HG03139 (cell line): Measurements from ENCODE around the gene RAVER2.
"Not testable (repeated sequence)": the region's sequence is repeated elsewhere in the genome, so short reads cannot be mapped to it uniquely, and the experiment has no call there.

Experiments
- ATAC-seq: cut with Tn5 transposase; IDR thresholded peaks from one replicate; pipeline ENCODE4 v1.9.1; 2021; ENCODE audit not compliant: unreplicated experiment

The RAVER2 gene, protein sequence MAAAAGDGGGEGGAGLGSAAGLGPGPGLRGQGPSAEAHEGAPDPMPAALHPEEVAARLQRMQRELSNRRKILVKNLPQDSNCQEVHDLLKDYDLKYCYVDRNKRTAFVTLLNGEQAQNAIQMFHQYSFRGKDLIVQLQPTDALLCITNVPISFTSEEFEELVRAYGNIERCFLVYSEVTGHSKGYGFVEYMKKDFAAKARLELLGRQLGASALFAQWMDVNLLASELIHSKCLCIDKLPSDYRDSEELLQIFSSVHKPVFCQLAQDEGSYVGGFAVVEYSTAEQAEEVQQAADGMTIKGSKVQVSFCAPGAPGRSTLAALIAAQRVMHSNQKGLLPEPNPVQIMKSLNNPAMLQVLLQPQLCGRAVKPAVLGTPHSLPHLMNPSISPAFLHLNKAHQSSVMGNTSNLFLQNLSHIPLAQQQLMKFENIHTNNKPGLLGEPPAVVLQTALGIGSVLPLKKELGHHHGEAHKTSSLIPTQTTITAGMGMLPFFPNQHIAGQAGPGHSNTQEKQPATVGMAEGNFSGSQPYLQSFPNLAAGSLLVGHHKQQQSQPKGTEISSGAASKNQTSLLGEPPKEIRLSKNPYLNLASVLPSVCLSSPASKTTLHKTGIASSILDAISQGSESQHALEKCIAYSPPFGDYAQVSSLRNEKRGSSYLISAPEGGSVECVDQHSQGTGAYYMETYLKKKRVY

DNA sequence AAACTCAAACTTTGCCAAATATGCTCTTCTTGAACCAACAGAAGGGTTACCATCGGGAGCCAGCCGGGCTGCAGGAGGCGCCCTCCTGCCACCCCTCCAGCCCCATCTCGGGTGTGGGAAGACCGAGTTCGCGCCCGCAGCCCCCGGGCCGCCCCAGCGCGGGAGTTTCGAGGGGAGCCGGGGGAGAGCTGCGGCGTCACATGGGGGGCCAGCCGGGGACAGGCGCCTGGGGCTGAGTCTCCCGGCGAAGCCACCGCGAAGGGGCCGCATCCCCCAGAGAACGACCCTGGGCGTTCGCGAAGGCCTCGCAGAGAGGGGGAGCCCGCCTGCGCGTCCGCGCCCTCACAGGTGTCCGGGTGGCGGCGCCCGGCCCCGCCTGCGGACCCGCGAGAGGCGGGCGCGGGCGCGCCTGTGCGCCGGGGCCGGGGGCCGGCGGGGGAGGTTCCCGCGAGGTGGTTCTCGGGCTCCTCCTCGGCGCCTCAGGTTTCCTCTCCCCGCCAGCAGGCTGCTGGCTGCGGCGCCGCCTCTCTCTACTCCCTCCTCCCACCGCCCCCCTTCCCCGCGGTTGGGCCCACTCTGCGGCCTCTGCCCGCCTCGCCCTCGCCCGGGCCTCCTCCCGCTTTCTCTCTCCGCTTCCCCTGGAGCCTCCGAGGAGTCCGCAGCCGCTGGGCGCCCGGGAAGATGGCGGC is at the start of gene RAVER2:
Gene RAVER2, plus strand, starts transcription at position 584 of the 689 bp plus-strand sequence. Its CDS starts 98 bp downstream, at position 682.
- peak; percentile 60 for ATAC-seq

DNA sequence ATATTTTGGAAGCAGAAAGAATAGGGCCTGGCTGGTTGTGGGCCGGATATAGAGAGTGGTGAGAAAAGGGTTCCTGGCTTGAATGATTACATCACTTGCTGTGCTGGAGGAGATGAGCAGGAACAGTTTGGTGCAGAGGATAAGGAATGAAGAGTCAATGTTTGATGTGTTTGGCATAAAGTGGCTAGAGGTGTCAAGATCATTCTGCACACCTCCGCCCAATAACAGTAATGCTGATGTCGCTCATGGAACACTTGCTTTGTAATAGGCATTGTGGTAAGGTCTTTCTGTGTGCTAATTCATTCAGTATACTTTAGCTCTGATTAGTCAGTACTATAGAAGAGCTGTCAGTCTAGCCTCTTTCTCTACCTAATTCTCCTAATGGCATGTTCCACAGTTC is 48.0 kb upstream of the RAVER2 start:
- no peak for ATAC-seq

DNA sequence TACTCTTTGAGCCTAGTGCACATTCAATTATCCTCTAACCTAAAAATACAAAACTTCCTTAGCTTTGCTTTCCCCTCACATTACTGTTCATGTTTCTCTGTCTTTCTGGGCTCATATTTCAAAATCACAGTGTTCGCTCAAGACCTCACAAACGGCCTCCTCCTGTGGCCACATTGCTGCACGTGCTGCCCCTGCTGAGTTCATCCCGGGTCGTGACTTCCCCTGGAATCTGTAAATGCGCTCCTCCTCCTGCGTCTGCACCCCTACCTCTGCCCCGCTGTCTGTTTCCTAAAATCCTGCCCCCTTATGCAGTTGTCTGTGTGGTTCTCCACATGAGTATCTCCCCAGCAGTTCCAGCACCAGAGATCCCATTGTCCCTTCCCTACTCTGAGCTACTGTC is 45.5 kb upstream of the RAVER2 start:
- ATAC-seq, result no peak

DNA sequence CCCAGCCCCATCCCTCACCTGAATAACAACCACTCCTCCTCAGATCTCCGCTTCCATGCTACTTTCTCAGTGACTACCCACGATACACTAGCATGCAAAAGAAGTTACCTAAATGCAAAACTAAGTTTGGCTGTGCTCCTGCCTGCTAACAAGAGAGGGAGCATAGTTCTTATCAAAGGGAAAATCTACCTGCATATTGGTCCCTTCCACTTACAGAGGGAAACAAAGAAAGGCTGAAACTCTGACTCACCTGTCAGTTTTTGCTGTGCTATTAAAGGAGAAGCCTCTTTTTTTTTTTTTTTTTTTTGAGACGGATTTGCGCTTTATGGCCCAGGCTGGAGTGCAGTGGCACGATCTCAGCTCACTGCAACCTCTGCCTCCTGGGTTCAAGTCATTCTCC is 43.8 kb upstream of the RAVER2 start:
- no peak for ATAC-seq

DNA sequence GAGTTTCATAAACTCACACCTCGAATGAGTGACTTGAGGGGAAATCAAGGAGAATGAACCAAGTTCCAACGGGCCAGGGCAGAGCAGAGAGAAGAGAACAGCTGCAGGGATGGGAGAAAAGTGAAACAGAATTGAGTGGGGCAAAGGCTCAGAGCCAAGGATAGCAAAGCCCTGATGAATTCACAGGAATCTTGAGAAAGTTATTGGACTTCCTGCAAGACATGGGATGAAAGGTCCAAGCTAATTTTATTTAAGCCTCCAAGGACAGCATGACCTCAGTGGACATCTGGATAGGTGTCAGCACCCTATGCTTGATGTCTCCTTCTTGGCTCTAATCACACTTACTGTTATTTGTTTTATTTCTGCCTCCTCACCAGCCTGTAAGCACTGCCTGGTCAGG is 43.0 kb upstream of the RAVER2 start:
- no peak for ATAC-seq

DNA sequence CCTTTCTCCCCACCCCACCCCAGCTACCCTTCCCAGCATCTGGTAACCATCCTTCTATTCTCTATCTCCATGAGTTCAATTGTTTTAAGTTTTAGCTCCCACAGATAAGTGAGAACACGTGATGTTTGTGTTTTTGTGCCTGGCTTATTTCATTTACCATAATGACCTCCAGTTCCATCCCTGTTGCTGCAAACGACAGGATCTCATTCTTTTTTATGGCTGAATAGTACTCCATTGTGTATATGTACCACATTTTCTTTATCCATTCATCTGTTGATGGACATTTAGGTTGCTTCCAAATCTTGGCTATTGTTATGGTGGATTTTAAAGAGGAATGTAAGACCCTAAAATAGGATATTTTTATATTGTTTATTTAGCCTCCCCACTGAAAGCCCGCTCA is 42.2 kb upstream of the RAVER2 start:
- not testable (repeated sequence) for ATAC-seq

DNA sequence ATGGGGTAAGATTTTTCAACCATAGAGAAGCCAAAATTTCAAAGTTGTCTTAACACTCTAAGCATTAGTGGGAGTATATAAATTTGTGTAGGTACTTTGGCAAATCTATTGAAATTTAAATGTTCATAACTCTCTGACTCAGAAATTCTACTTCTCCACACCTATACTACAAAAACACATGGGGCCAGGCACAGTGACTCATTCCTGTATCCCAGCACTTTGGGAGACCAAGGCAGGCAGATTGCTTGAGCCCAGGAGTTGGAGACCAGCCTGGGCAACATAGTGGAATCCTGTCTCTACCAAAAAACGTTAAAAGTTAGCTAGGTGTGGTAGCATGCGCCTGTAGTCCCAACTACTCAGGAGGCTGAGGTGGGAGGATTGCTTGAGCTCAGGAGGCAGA is 41.3 kb upstream of the RAVER2 start:
- ATAC-seq, result no peak

DNA sequence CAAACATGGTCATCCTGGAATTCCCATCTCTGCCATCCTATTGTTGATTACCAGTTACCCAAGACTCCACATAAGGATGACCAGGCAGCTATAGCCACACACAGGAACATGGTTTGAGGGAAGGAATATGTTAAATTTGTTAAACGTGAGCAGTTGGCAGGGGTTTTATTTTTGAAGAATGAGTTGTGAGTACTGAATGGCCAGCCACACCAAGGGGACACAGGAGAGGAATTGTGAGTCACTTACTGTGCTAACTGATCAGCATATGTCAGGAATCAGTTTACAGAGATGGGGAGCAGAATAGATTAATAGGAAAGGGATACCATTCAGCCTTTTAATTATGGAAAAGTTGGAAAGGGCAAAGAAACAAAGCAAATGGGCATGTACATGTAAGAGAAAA is 39.3 kb upstream of the RAVER2 start:
- no peak for ATAC-seq

DNA sequence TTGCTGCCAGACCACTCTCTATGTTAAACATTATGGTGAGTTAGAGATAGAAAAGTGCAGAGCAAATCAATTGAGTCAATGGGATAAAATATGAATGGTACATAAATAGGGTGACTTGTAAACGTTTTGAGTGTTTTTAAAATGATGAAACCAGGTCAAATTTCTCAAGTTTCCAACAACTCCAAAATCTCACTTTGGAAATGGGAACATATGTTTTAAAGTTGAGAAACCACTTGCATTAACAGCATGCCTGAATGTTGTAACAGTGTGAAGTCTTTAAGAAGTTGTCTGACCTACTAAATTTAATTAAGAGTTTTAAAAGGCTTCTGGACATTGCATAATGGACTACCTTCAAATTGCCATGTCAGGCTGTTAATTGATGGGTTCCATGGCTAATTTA is 33.6 kb upstream of the RAVER2 start:
- ATAC-seq, result no peak

DNA sequence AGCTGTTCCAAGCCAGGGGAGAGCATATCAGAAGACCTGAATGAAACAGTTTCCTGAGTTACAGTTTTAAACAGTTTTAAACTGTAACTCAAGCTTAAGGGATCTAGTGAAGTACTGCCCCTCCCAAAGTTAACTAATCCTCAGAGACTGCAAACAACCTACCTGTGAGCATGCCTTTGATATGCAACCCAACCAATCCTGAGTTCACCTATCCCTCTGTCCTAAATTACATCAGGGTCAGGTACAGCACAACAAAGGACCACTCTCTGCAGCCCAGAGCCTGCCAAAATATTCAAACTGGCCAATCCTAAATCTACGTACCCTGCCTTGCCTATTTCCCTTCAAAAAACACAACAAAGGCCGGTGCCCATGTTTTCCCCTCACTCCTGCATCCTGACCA is 32.8 kb upstream of the RAVER2 start:
- ATAC-seq, result no peak

DNA sequence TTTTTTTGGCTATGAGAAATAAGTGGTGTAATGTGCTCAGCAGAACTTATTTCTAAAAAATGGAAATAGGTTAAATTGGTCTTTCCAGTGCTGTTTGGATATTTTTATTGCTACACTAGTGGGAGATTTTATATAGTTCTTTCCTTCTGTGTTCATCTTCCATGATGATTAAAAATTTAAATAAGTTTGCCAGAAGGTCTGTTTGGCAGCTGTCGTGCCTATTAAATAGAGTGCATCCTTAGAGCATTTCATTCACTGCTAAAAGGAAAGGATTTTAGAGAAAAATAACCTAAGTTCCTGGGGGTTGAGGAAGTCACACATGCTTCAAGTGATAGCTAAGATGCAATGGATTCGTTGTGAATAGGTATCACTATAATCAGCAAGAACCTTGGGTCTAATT is 29.7 kb upstream of the RAVER2 start:
- no peak for ATAC-seq

DNA sequence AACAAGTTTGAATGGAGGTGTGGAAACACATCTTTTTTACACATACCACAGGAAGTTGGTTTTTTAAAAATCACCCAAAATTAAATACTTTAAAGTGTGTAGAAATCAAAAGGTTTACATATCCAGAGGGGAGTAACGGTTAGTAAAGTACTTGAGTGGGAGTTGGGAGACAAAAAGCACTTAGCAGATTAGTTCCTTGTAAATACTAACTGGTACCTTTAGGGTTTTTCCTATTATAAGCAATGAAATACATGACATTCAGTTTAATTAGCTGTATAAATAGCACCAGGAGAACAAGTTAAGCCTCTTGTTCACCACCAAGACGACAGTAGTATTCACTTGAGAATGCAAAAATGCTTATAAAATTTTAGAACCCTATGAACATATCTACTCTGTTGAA is 23.7 kb upstream of the RAVER2 start:
- no peak for ATAC-seq

DNA sequence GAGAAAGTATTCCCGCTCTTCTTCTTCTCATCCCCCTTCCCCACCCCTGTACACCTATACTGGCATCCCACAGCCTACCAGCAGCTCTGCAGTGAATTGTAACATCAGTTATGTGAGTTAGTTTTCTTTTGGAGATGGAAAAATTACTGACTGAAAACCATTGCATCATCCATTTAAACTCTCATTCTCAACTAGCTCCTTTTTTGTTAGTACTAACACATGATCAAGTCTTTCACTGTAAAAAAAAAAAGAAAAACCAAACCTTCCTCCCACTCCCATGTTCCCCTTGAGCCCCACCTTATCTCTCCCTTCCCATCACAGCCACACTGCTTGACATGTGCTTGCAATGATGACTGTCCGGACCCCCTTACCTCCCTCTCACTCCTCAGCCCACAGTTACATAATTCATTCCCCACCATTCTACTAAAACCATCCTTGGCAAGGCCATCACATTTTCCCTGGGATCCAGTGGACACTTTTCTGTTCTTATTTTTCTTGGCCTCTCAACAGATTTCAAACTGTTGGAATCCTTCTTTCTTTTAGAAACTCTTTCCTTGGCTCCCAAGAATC is 23.2 kb upstream of the RAVER2 start:
- no peak for ATAC-seq

DNA sequence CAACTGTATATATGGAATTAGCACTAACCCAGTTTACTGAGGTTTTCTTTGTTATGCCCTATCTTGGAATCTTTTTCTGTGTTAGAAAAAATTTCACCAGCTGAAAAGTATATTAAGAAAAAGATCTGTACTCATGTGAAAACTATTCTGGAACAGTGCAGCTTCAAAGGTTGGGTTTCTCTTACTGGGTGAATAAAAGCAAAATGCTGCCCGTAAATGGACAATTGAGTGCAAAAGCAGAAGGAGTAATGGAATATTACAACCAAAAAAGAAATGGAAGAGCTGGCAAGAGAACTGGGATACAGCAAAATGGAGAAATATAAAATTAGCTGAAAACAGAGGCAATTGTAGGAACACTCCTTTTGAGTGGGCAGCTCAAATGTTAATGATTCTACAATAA is 17.0 kb upstream of the RAVER2 start:
- ATAC-seq, result no peak

DNA sequence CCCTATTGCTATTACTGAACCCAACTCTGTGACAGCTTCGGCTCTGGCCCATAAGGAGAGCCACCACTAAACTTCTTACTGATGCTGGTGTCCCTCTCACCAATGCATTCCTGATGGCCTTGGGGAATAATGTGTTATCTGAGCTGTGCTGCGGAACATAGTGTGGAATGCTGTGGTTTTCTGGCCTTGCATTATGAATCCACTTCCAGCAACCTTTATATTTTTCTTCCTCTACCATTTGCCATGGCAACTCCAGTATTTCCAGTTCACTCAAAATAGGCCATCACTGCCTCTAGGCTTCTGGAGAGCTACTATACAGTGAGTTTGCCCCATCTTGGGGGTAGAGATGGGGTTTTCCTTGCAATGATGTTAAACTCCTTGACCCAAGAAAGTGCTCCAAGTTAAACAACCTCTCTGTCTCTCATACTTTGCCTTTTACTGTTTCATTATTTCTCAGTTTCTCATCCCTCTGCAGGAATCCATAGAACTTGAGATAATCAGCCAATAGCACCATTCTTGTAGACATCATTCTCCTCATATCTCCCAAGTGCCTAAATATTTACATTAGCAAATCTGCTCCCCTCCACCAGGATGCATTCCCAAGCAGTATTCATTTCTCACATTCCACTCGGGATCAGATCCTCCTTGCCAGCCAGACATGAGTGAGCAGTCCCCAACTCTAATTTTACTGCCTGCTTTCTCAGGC is 11.1 kb upstream of the RAVER2 start:
- ATAC-seq, result no peak

DNA sequence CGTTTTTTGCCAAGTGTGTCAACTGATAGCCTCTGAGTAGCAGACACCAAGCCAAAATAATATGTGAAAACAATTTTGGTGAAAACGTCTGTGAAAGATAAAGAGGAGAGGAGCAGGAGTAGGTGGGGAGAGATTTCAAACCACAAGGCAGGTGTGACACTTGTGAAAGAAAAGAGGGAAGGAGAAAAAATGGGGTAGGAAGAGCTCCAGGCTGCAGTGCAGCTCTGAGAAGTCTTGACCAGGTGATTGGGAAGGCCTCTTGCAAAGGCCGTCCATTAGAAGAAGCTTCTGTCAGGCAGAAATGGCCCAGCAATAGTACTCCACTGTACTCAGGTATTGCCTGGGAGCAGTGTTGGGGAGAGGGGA is 10.6 kb upstream of the RAVER2 start:
- no peak for ATAC-seq

DNA sequence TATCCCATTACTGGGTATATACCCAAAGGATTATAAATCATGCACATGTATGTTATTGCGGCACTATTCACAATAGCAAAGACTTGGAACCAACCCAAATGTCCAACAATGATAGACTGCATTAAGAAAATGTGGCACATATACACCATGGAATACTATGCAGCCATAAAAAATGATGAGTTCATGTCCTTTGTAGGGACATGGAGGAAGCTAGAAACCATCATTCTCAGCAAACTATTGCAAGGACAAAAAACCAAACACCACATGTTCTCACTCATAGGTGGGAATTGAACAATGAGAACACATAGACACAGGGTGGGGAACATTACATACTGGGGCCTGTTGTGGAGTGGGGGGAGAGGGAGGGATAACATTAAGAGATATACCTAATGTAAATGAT is 4.2 kb upstream of the RAVER2 start:
- ATAC-seq, result not testable (repeated sequence)

DNA sequence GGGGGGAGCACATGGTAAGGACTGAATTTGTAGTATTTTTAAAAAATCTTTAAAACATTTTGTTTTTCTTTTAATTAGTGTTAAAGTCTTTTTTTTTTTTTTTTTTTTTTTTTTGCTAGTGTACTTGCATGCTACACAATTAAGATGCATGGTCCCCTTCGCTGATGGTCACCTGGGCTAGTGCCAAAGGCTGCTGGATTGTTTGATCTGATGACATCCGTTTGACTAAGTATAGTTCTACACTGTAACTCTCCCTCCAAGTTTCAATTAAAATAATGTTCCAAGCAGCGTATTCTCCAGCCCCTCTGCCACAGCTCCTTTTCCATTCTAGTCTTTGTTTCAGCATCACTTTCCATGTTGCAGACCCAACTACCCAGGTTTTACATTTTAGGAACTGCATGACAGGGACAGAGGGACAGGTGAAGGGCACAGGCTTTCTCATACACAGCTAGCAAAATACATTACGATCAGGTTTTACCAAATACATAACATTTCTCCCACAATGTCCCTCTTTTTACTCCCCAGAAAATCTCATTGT is 852 bp upstream of the RAVER2 start:
- ATAC-seq, result no peak

DNA sequence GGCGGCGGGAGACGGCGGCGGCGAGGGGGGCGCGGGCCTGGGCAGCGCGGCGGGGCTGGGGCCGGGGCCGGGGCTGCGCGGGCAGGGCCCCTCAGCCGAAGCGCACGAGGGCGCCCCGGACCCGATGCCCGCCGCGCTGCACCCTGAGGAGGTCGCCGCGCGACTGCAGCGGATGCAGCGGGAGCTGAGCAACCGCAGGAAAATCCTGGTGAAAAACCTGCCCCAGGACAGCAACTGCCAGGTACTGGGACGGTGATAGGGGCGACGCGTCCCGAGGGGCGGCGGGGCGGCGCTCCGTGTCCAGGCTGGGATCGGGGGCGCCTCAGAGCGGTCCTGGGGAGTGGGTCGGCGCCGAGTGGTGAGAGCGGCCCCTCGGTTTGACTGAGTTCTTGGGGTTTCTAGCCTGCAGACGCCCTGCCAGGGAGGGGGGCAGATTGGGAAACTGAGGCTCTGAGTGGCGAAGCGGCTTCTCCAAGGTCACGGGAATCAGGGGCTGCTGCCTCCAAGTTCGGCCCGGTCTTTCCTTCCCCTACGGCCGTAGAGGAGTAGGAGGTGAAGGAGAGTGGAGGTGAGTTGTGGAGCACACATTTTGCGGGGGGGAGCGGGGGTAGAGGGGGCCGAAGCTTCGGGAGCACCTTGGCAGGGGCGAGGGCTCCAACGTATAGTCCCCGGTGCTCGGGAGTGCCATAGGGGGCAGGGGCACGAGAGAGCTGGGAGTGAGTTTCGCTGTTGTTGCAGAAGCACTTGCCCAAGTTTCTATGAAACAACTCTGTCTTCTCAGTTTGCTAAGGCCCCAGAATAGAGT is 508 bp downstream of the RAVER2 start:
- peak; percentile 6 for ATAC-seq
